Adrenal gland (tissue), 12 donors: Measurements from ENCODE around the gene CLUH. TPM values are rescaled to one million over a fixed set of nuclear protein-coding genes. Genes with fewer than 3 reads are reported as not detected.

ENCODE experiments used
- DNase-seq, 7 donors: peaks; one replicate each; pipeline ENCODE4 v3.0.0-alpha.2; 2019 to 2020
- H3K27ac ChIP-seq, 5 donors: fragments of 200-600 bp; sonication (generic) in 4 of 5; 1 replicate in 3 of 5; 2 replicates in 2 of 5; pipeline versions ENCODE4 v1.5.1 to v1.8.0; 2016 to 2020; ENCODE audit warnings: mild to moderate bottlenecking in 1 of 5
- H3K27me3 ChIP-seq: fragments of 200-600 bp; 2 replicates; pipeline ENCODE4 v1.8.0; 2021
- H3K36me3 ChIP-seq, 2 donors: fragments of 200-600 bp; replicated peaks in 1 of 2; 1 replicate in 1 of 2; 2 replicates in 1 of 2; pipeline versions ENCODE4 v1.5.1 to v1.8.0; 2018 to 2022
- H3K4me1 ChIP-seq, 2 donors: fragments of 200-600 bp; replicated peaks in 1 of 2; 1 replicate in 1 of 2; 2 replicates in 1 of 2; pipeline versions ENCODE4 v1.5.1 to v1.8.0; 2018 to 2021
- H3K4me3 ChIP-seq, 4 donors: fragments of 200-600 bp; sonication (generic) in 3 of 4; one replicate each; pipeline ENCODE4 v1.5.1; 2016 to 2018
- H3K9me3 ChIP-seq, 3 donors: fragments of 200-600 bp; sonication (generic) in 1 of 3; replicated peaks in 1 of 3; 1 replicate in 2 of 3; 2 replicates in 1 of 3; pipeline versions ENCODE4 v1.5.1 to v1.8.0; 2016 to 2021
- CTCF ChIP-seq, 6 experiments: fragments of 450-650 bp in 4 of 6; fragments of 200-600 bp in 2 of 6; sonication (generic) in 1 of 6; IDR thresholded peaks; 1 replicate in 5 of 6; 2 replicates in 1 of 6; pipeline versions ENCODE4 v1.5.1 to v1.8.0; 2016 to 2021; ENCODE audit warnings: antibody characterized with exemption in 6 of 6, mild to moderate bottlenecking in 2 of 6, moderate library complexity in 1 of 6
- POLR2A ChIP-seq, 2 donors: fragments of 450-650 bp; IDR thresholded peaks; one replicate each; pipeline ENCODE4 v1.6.1; 2017; ENCODE audit warnings: antibody characterized with exemption in 2 of 2, mild to moderate bottlenecking in 2 of 2, moderate library complexity in 1 of 2
- WGBS, 4 donors: extraction: QIAGEN DNeasy Blood & Tissue Kit in 2 of 4; methylation state at CpG; one replicate each; pipeline versions ENCODE4 v1.1.5 to v1.1.7; 2013 to 2017; 5-methylcytosine and 5-hydroxymethylcytosine counted together
- intact Hi-C, 2 donors: fragments of 100-400 bp; cut with DNase I; formaldehyde crosslinking; loops; one replicate each; pipeline versions ENCODE4 v1.14.1 to v1.15.0; 2022 to 2023
- polyA plus RNA-seq, 3 donors: library from polyadenylated mRNA; stranded (reverse); fragments of 200-250 nt in 2 of 3; fragments of 350-450 nt in 1 of 3; fragmentation: Illumina TruSeq in 1 of 3; extraction: RNeasy Lipid Tissue Mini Kit (QIAGEN cat#74804) in 1 of 3; gene quantifications; one replicate each; pipeline ENCODE4 v1.2.3, GENCODE V29; 2013 to 2014
- total RNA-seq, 9 donors: library from RNA; depleted of rRNA in 4 of 9; stranded (reverse); fragments of >200 nt in 4 of 9; fragments of 120-200 nt in 1 of 9; fragmentation: NEBNext Ultra II Directional in 1 of 9; extraction: Animal tissue kit (Norgen Biotek cat#: 25700) in 1 of 9; gene quantifications; one replicate each; pipeline versions ENCODE4 v1.1.0 to v1.2.4, GENCODE V29; 2013 to 2023
- donor health status: healthy with polysubstance abuse.
- donor health status: Bipolar disorder and iron deficiency.
- donor health status: DM: yes; HTN: yes; CAD: no.
- donor health status: DM: no; HTN: no; CAD: no.
- donor health status: DM: no; HTN: no; CAD: no.
- donor health status: DM: yes; HTN: yes; CAD: no.

Gene CLUH
- total and polyA plus RNA-seq, 12 donors = 28.0 to 191 (median 121) TPM

GRCh38 chr17:2691965-2692780 is 19.4 kb downstream of the CLUH start:
- intact Hi-C loops = no loop called here
- no peak for TF ChIP-seq POLR2A (IDR thresholded peaks at IDR 0.05)
- no peak for TF ChIP-seq CTCF (IDR thresholded peaks at IDR 0.05)
- no peaks in the 10 kb centered on the region for H3K9me3 ChIP-seq
- H3K36me3 ChIP-seq = peaks cover 0 to 66% of the 10 kb centered on the region in 2 donors
- H3K4me1 ChIP-seq = peaks cover 4 to 14% of the 10 kb centered on the region in 2 donors
- no peak overlapping the region for H3K27ac ChIP-seq
- DNase-seq = peak in 3 of 7 donors; percentile 13 to 54 (median 36)
- H3K4me3 ChIP-seq = no peak overlapping the region
- H3K27me3 ChIP-seq = no peaks in the 10 kb centered on the region
- WGBS, 4 donors = 88 to 92% (median 92%) methylated on average over 49 to 71 of the region's 71 CpGs

GRCh38 chr17:2691069-2691871 is 20.3 kb downstream of the CLUH start:
- peaks cover 0 to 57% of the 10 kb centered on the region in 2 donors for H3K36me3 ChIP-seq
- H3K27ac ChIP-seq = no peak overlapping the region
- intact Hi-C loops = no loop called here
- no peaks in the 10 kb centered on the region for H3K27me3 ChIP-seq
- H3K4me3 ChIP-seq = no peak overlapping the region
- TF ChIP-seq CTCF (IDR thresholded peaks at IDR 0.05) (no peak), POLR2A (IDR thresholded peaks at IDR 0.05) (no peak)
- 91 to 95% (median 93%) methylated on average over 33 to 62 of the region's 62 CpGs for WGBS, 4 donors
- peak in 3 of 7 donors; percentile 16 to 54 (median 29) for DNase-seq
- H3K9me3 ChIP-seq = no peaks in the 10 kb centered on the region
- peaks cover 12 to 23% of the 10 kb centered on the region in 2 donors for H3K4me1 ChIP-seq

GRCh38 chr17:2690165-2691068 is 21.1 kb downstream of the CLUH start:
- peaks cover 12 to 27% of the 10 kb centered on the region in 2 donors for H3K4me1 ChIP-seq
- H3K27me3 ChIP-seq = no peaks in the 10 kb centered on the region
- H3K27ac ChIP-seq = no peak overlapping the region
- WGBS, 4 donors = 86 to 90% (median 89%) methylated on average over 14 to 55 of the region's 55 CpGs
- no peaks in the 10 kb centered on the region for H3K9me3 ChIP-seq
- DNase-seq = peak in 4 of 7 donors; percentile 16 to 53 (median 32)
- TF ChIP-seq POLR2A (IDR thresholded peaks at IDR 0.05) (no peak), CTCF (IDR thresholded peaks at IDR 0.05) (no peak)
- no peak overlapping the region for H3K4me3 ChIP-seq
- intact Hi-C loops = no loop called here
- H3K36me3 ChIP-seq = peaks cover 0 to 49% of the 10 kb centered on the region in 2 donors
